GM04504 (cell line): ENCODE data around the gene TMIE.

Experiments
- DNase-seq: peaks from one replicate; pipeline ENCODE4 v3.0.0-alpha.2; 2012; ENCODE audit warnings: low read depth

Gene TMIE

DNA sequence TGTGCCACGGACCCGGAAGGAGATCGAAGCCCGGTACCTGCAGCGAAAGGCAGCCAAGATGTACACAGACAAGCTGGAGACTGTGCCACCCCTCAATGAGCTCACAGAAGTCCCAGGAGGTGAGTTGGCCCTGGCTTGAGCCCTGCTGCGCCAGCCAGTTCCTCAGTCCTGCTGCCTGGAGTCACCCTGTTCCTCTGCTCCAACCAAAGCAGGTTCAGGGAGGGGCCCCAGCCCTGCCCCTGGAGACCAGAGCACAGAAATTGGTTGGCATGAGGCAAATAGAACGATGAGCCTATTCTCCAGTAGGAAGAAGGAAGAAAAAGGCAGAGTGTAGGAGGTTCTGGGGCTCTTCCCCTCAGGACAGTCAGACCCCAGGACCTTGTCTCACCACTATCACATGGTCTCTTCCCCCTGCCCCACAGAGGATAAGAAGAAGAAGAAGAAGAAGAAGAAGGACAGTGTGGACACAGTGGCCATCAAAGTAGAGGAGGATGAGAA lies 8.0 kb downstream of the TMIE start:
- DNase-seq, result no peak

DNA sequence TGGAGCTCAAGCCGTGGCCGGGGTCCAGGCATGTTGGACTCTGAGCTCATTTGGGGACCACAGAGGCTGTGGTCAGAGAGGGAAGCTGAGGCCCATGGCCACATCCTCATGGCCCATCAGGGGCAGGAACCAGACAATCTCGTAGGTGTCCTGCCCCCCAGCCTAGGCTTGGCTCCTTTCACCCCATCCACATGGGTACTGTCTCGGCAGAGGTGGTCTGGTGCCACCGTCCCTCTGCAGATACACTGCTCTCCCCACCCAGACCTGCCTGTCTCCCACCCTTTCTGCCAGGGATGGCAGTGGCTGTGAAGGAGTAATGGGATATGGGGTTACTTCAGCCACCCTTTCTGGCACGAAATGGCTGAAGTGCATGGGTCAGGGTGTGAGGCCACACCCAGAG lies 8.5 kb downstream of the TMIE start:
- DNase-seq, result no peak

DNA sequence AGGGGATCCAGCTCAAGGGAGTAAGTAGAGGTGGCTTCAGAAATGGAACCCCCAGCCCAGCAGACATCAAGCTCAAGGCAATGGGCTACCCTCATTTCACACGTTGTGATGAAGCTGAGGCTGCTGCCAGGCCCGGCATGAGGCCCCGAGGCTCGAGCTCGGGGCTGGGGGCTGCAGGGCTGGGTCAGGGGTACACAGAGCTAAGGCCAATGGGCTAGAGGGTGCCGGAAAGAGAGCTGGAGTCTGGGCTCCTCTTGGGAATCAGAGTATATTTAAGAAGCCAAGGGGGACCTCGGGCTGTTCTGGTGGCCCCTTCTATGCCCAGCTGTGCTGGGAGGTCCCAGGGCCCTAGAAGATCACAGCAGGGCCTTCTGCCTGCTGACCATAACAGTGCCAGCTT lies 9.0 kb downstream of the TMIE start:
- DNase-seq, result no peak

DNA sequence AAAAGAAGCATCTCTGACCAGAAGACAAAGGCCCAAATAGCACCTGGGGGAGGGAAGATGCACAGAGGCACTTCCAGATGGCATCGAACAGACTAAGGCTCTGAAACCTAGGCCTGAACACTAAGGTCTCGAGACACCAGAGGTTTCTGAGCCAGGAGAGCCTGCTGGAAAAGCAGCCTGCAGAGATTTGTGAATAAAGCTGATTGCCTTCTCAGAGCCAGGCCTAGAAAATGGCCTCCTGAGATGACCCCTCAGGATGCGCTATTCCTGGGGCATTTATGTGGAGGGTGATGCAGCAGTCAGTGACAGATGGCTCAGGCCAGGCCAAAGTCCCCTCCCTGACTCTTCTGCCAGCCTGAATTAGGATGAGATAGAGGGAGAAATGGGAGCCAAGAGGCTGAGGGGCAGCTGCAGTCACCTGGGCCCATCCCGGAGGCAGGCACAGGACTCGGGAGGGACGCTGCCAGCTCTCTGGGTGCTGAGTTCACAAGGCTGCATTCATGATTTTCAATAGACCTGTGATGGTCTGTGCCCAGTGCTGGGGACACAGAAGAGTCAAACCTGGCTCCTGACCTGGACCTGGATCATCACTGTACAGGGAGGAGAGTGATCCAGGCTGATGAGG lies 9.6 kb downstream of the TMIE start:
- DNase-seq, result no peak

DNA sequence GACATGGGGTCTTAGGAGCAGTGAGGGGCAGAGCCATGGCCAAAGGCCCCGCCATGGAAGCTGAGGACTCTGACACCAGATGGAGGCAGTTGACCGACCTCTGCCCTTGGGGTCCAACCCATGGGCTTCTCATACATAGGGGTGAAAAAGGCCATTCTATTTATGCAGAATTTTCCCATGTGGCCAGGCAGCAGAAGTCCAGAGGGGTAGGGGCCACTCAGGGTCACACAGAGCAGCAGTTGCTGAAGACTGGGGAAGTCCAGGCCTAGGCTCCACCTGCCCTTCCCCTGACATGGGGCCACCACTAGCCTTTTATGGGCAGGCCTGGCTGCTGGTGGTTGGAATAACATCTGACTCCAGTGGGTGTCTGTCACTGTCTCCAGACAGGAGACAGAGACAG lies 10.1 kb downstream of the TMIE start:
- DNase-seq, result no peak

- DNase-seq, result no peak
Measured at GRCh38 chr3:46711760-46712159, 10.6 kb downstream of the TMIE start.

GRCh38 chr3:46712191-46713049 lies 11.2 kb downstream of the TMIE start:
- no peak for DNase-seq

- DNase-seq, result no peak
Measured at GRCh38 chr3:46713050-46713897, 12.1 kb downstream of the TMIE start.

GRCh38 chr3:46713898-46714552 lies 12.8 kb downstream of the TMIE start:
- no peak for DNase-seq

DNA sequence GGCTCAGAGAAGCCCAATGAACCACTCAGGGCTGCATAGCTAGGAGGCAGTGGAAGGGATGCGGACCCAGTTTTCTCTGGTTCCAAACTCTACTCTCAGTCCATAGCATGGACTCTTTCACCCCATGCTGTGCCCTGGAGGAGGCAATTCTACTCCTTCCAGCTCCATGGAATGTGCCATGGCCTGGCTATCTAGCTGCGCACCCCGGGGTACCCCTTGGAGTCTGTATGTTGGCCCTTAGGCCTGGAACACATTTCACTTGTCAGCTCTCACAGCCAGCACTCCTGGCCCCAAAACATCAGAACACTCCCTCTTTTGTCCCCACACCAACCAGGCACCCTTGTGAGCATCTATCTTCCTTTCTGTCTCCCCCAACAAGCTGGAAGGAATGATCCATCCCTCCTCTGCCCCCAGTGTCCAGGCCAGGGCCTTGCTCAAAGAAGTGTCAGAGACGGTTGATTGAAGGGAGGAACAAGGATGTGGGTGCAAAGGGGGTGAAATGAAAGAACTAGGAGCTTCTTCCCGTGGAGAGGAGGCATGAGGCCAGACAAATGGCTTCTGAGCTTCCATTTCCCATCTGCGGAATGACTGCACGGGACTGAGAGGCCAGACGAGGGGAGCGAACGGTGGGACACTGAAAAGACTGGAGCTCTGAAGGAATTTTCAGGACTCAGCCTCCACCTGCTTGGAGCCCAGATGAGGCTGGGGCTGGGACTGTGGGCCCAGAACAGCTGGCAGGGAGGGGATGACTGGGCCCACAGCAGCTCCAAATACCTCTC lies 13.7 kb downstream of the TMIE start:
- DNase-seq, result no peak

DNA sequence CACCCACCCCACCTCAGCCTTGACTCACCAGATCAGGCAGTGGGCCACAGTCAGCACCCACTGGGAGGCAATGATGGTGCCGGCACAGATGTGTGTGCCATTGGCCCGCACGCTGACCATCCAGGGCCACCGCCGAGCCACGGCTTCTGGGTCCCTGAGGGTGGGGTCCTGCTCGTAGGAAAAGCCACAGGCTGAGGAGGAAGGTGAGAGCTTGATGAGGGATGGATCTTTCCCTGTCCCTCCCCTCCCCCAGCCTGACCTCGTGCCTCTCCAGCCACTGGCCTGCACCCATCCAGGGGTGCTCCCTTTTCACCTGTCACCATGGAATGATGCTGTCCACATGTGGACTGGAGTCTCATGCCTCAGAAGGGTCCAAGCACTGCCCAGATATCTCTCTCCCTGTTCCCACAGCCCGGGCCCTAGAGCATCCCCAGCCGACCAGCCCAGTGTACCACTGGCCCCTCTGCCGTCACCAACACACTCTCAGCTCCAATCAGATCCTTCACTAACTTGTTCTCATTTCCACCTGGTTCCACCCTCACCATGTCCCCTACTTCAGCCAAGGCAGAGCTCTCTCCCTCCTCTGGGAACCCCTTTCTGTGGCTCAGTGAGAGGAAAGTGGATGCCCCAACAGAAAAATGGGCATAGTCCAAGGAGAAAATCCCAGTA lies 14.4 kb downstream of the TMIE start:
- DNase-seq, result no peak

DNA sequence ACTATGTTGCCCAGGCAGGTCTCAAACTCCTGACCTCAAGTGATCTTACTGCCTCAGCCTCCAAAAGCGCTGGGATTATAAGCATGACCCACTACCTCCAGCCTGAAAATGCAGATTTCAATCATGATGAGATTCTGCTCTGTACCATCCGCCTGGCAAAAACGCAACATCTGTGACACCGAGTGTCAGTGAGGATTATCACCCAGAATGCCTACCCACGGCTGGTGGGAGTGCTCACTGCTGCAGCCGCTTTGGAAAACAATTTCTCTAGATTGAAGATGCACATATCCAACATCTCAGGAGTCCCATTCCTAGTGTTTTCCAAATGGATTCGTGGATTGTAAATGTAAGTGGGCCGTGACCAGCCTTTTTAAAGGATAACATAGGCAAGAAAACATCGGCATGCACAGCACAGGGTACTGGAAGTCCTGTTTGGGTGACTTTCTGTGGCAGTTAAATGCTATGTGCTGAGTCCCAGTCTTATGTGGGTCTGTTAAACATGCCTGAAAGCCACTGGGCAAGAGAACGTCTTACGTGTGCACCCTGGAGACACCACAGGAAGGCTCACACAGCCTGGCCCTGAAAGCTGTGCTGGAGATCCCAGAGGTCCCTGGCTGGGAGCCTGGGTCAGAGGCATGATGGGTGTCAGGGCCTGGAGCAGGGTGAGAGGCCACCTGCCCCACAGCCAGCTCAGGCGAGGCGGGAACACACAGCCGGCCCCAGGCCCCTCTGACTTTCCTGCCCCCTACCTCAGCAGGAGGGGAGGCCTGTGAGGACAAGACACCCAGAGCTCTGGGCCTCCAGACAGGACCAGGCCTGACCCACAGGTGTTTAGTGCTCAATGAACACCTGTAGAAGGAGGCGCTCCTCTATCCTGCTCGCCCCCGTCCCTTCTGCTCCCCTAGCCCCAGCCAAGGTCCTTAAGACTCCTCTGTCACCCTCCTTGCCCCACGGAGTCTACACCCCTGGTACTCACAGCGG lies 15.6 kb downstream of the TMIE start:
- DNase-seq, result no peak

GRCh38 chr3:46717447-46718231 lies 16.4 kb downstream of the TMIE start, which contains the start of gene PRSS50:
Gene PRSS50 (minus strand): TSS chr3:46717869. CDS start chr3:46717824, 45 bp downstream.
- DNase-seq, result no peak

DNA sequence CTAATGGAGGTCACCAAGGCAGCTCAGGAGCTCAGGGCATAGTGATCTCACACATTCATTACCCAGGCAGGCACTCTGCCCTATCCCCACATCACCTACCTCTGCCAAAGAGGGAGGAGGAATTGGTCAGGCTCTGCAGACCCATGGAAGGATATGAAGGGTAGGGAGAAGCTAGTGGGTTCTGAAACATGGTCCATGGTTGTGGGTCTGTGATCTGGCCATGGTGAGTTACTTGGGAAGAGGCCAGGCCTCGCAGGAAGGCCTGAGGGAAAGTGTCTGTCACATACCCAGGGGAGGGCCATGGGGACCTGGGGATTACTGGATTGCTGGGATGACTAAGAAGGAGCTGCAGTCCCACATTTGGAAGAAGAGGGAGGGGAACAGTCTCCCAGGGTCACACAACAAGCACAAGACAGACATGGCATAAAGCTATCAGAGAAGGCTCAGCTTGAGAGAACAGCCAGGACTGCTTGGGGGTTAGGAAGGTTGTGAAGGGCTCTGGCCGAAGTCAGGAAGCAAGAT lies 17.9 kb downstream of the TMIE start:
- DNase-seq, result no peak

DNA sequence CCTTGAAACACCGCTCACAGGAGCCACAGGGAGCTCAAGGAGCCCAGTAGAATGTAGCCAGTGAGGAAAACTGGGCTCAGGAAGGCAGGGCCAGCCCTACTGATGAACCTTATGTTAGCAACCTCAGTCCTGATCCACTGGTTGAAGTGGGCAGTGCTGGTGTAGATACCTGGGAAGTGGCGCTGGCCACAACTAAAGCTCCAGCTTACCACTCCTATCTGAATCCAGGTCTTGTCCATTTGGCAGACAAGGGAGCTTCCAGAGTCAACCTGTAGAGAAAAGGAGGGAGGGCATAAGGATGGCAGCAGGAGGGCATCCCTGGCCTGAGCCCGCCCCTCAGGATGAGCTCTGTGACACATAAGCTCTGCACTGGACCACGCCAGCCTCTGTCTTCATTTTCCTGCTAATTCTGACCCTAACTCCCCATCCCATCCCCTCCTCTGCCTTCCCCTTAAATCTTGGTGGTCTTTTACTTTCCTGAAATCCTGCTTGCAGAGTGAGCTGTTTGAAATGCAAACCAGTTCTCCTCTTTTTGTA lies 18.6 kb downstream of the TMIE start:
- no peak for DNase-seq

DNA sequence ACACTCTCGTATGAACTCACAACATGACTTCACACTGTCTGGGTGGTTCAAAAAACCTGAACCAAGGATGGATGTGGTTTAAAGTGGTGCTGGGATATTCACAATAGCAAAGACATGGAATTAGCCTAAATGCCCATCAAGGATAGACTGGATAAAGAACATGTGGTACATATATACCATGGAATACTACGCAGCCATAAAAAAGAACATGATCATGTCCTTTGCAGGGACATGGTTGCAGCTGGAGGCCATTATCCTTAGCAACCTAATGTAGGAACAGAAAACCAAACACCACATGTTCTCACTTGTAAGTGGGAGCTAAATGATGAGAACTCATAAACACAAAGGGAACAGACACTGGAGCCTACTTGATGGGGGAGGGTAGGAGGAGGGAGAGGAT lies 19.8 kb downstream of the TMIE start:
- DNase-seq, result no peak

GRCh38 chr3:46722443-46722842 lies 21.3 kb downstream of the TMIE start:
- no peak for DNase-seq

- DNase-seq, result no peak
Measured at GRCh38 chr3:46724424-46724823, 23.2 kb downstream of the TMIE start.
